ENCODE data around the gene CCDC88C. TPM values are rescaled to one million over a fixed set of nuclear protein-coding genes. Genes with fewer than 3 reads are reported as not detected.

Gene CCDC88C
- total RNA-seq, 1 donor from 2014 or later, result 48.2 TPM

DNA sequence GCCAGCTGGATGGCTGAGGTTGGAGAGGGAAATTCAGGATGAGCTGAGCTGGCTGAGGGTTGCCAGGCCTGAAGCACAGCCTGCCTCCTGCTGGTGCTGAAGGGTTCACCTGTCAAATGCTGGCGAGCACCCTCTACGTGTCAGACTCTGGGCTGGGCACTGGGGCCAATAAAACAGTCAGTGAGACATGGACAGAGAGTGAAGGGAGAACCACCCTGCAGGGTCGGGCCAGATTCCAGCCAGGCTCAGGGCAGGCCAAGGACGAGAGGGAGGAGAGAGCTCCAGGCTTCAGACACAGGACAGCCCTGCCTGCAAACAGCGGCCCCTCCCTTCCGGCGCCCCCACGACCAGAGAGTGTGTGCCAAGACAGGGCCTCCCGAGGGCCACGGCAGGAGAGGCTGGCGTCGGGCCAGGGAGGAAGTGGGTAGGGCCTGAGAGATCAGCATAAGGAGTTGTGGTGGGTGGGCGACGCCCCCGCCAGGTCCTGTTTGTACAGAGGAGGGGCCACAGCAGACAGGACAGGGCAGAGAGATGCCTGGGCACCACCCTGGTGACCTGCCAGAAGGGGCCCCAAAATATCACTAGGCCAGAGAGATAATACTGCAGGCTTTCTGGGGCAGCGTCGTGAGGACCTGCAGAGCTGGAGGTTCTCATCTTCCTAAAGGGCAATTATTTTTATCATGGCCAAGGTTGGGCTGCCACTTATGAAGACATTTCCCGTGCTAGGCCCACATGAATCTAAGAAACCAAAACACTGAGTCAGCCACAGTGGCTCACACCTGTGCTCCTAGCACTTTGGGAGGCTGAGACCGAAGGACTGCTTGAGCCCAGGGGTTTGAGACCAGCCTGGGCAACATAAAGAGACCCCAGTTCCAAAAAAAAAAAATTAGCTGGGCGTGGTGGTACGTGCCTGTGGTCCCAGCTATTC is 100.0 kb downstream of the CCDC88C start:
- H3K27ac Mint-ChIP-seq (ENCODE audit: unreplicated experiment), result peak overlapping the region; percentile 18
- peaks cover 6% of the 10 kb centered on the region for H3K9me3 Mint-ChIP-seq (ENCODE audit: unreplicated experiment)
- peaks cover 77% of the 10 kb centered on the region for H3K36me3 Mint-ChIP-seq (ENCODE audit: low read depth, unreplicated experiment)
- H3K27me3 Mint-ChIP-seq (ENCODE audit: unreplicated experiment), result peaks cover 10% of the 10 kb centered on the region
- H3K4me3 Mint-ChIP-seq (ENCODE audit: unreplicated experiment), result peak overlapping the region; percentile 66
- H3K4me1 Mint-ChIP-seq (ENCODE audit: unreplicated experiment), result peaks cover 5% of the 10 kb centered on the region
- no peak for DNase-seq (ENCODE audit: low spot score)
- TF ChIP-seq, protein P1, sequence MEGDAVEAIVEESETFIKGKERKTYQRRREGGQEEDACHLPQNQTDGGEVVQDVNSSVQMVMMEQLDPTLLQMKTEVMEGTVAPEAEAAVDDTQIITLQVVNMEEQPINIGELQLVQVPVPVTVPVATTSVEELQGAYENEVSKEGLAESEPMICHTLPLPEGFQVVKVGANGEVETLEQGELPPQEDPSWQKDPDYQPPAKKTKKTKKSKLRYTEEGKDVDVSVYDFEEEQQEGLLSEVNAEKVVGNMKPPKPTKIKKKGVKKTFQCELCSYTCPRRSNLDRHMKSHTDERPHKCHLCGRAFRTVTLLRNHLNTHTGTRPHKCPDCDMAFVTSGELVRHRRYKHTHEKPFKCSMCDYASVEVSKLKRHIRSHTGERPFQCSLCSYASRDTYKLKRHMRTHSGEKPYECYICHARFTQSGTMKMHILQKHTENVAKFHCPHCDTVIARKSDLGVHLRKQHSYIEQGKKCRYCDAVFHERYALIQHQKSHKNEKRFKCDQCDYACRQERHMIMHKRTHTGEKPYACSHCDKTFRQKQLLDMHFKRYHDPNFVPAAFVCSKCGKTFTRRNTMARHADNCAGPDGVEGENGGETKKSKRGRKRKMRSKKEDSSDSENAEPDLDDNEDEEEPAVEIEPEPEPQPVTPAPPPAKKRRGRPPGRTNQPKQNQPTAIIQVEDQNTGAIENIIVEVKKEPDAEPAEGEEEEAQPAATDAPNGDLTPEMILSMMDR (IDR thresholded peaks at IDR 0.05; ENCODE audit: unreplicated experiment), result no peak

DNA sequence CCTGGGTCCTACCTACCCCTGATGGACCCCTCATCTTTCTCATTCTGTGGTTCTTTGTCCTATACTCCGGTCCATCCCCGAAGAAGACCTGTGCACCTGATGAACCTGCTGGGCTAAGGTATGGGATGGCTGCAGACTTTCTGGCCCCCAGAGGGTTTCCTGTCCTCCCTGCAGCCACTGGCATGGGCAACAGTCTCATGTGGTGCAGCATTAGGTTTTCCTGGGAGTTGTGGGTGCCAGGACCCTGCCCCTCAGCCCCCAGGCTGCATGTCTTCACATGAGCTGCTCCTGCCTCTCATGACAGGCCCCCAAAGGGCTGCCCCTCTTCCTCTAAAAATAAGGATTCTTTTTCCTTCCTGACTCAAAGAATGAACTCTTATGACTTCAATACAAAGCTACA is 100.9 kb downstream of the CCDC88C start:
- H3K36me3 Mint-ChIP-seq (ENCODE audit: low read depth, unreplicated experiment), result peaks cover 72% of the 10 kb centered on the region
- peaks cover 6% of the 10 kb centered on the region for H3K9me3 Mint-ChIP-seq (ENCODE audit: unreplicated experiment)
- H3K27me3 Mint-ChIP-seq (ENCODE audit: unreplicated experiment), result peaks cover 10% of the 10 kb centered on the region
- H3K4me3 Mint-ChIP-seq (ENCODE audit: unreplicated experiment), result peak overlapping the region; percentile 66
- peaks cover 5% of the 10 kb centered on the region for H3K4me1 Mint-ChIP-seq (ENCODE audit: unreplicated experiment)
- peak overlapping the region; percentile 36 for H3K27ac Mint-ChIP-seq (ENCODE audit: unreplicated experiment)
- no peak for DNase-seq (ENCODE audit: low spot score)
- TF ChIP-seq, protein P1 (IDR thresholded peaks at IDR 0.05; ENCODE audit: unreplicated experiment), result no peak

DNA sequence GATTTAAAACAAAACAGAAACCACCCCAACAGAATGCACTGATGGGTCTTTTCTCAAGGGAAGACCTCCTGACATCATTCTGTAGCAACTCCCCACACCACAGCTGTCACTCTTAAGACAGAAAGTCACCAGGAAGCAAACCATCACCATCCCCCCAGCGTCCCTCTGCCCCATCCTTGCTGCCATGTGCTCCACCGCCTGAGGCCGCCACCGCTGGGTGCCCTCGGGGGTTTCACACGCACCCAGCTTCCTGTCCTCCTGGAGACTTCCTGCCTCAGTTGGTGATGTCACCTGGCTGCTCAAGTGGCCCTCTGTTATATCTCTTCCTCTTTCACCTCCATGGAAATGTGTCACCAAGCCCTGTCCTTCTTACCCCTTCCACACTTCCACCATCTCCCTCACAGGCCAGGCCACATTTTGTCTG is 101.8 kb downstream of the CCDC88C start:
- H3K27ac Mint-ChIP-seq (ENCODE audit: unreplicated experiment), result peak overlapping the region; percentile 80
- peaks cover 10% of the 10 kb centered on the region for H3K27me3 Mint-ChIP-seq (ENCODE audit: unreplicated experiment)
- no peak for DNase-seq (ENCODE audit: low spot score)
- TF ChIP-seq, protein P1 (IDR thresholded peaks at IDR 0.05; ENCODE audit: unreplicated experiment), result no peak
- peaks cover 5% of the 10 kb centered on the region for H3K4me1 Mint-ChIP-seq (ENCODE audit: unreplicated experiment)
- H3K9me3 Mint-ChIP-seq (ENCODE audit: unreplicated experiment), result peaks cover 6% of the 10 kb centered on the region
- H3K36me3 Mint-ChIP-seq (ENCODE audit: low read depth, unreplicated experiment), result peaks cover 76% of the 10 kb centered on the region
- peak overlapping the region; percentile 89 for H3K4me3 Mint-ChIP-seq (ENCODE audit: unreplicated experiment)

DNA sequence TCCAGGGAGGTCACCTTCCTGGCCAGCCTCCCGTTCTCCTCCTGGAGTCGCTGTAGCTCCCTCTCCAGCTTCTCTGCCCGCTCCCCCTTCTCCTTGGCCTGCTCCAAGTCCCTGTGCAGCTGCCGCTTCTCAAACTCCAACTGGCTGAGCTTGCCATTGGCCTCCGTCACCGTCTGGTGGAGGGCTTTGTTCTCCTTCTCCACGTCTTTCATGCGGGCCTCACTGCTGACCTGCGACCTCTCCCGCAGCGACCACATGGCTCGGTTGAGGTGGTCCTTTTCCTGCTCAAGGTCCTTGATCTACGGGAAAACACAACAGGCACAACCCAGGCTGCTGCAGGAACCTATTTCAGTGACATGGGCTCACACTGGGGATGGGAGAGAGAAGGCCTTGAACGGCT is 103.8 kb downstream of the CCDC88C start:
- peaks cover 12% of the 10 kb centered on the region for H3K27me3 Mint-ChIP-seq (ENCODE audit: unreplicated experiment)
- peaks cover 5% of the 10 kb centered on the region for H3K4me1 Mint-ChIP-seq (ENCODE audit: unreplicated experiment)
- H3K9me3 Mint-ChIP-seq (ENCODE audit: unreplicated experiment), result peaks cover 6% of the 10 kb centered on the region
- H3K4me3 Mint-ChIP-seq (ENCODE audit: unreplicated experiment), result peak overlapping the region; percentile 79
- DNase-seq (ENCODE audit: low spot score), result no peak
- TF ChIP-seq, protein P1 (IDR thresholded peaks at IDR 0.05; ENCODE audit: unreplicated experiment), result no peak
- no peak overlapping the region for H3K27ac Mint-ChIP-seq (ENCODE audit: unreplicated experiment)
- peaks cover 71% of the 10 kb centered on the region for H3K36me3 Mint-ChIP-seq (ENCODE audit: low read depth, unreplicated experiment)

Data from endothelial cell (in vitro differentiated cells).